SK-N-SH (cell line): ENCODE results near the gene DGKE.

Experiments
- CHD2 ChIP-seq: fragments of 150-350 bp; IDR thresholded peaks from 2 replicates; pipeline ENCODE4 v1.6.1; 2018; ENCODE audit warnings: low read length; ENCODE audit not compliant: partially characterized antibody
- EP300 ChIP-seq, 2 experiments: IDR thresholded peaks; 2 replicates each; pipeline versions ENCODE4 v1.4.0 to v1.6.1; 2012; ENCODE audit warnings: borderline replicate concordance in 1 of 2, low read depth in 1 of 2, low read length in 1 of 2
- FOSL2 ChIP-seq: IDR thresholded peaks from 2 replicates; pipeline ENCODE4 v1.4.0; 2012; ENCODE audit warnings: low read depth, mild to moderate bottlenecking, moderate library complexity, borderline replicate concordance
- FOXM1 ChIP-seq: IDR thresholded peaks from 2 replicates; pipeline ENCODE4 v1.4.0; 2012; ENCODE audit warnings: low read depth, mild to moderate bottlenecking
- GABPA ChIP-seq: IDR thresholded peaks from 2 replicates; pipeline ENCODE4 v1.4.0; 2012; ENCODE audit warnings: low read depth, mild to moderate bottlenecking
- POLR2AphosphoS5 ChIP-seq: IDR thresholded peaks from 2 replicates; pipeline ENCODE4 v1.6.1; 2012; ENCODE audit warnings: low read depth, low read length
- RCOR1 ChIP-seq: fragments of 150-350 bp; IDR thresholded peaks from 2 replicates; pipeline ENCODE4 v1.6.1; 2017; ENCODE audit warnings: antibody characterized with exemption, low read length
- SIN3A ChIP-seq: IDR thresholded peaks from 2 replicates; pipeline ENCODE4 v1.6.1; 2012; ENCODE audit warnings: low read depth, mild to moderate bottlenecking, low read length, moderate library complexity, borderline replicate concordance
- TF ChIP-seq, protein P1 (sequence below): fragments of 200-600 bp; sonication (generic); IDR thresholded peaks from 2 replicates; pipeline ENCODE4 v1.6.1; 2017; ENCODE audit warnings: antibody characterized with exemption, mild to moderate bottlenecking, moderate library complexity
- TF ChIP-seq, protein P2 (sequence below): IDR thresholded peaks from 2 replicates; pipeline ENCODE4 v1.4.0; 2012; ENCODE audit warnings: low read depth, borderline replicate concordance
- TF ChIP-seq, protein P3 (sequence below): IDR thresholded peaks from 2 replicates; pipeline ENCODE4; 2012
- TF ChIP-seq, protein P4 (sequence below): IDR thresholded peaks from 2 replicates; pipeline ENCODE4 v1.6.1; 2012; ENCODE audit warnings: mild to moderate bottlenecking, low read depth, low read length, moderate library complexity

DNA sequence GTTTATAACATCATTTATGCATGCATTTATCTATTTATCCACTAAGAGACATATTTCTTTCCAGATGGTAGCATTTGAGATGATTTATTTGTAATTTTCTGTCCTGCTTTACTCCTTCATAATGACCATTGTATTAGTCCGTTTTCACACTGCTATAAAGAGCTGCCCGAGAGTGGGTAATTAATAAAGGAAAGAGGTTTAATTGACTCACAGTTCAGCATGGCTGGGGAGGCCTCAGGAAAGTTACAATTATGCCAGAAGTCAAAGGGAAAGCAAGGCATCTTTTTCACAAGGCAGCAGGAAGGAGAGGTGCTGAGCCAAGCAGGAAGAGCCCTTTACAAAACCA lies 51.3 kb downstream of the DGKE start:
- TF ChIP-seq EP300 (IDR thresholded peaks at IDR 0.05; ENCODE audit: borderline replicate concordance in 1 of 2, low read depth in 1 of 2, low read length in 1 of 2) (no peak), RCOR1 (no peak), CHD2 (no peak), FOSL2 (no peak), FOXM1 (no peak), GABPA (no peak), POLR2AphosphoS5 (no peak), SIN3A (no peak)
- TF ChIP-seq, protein P1, sequence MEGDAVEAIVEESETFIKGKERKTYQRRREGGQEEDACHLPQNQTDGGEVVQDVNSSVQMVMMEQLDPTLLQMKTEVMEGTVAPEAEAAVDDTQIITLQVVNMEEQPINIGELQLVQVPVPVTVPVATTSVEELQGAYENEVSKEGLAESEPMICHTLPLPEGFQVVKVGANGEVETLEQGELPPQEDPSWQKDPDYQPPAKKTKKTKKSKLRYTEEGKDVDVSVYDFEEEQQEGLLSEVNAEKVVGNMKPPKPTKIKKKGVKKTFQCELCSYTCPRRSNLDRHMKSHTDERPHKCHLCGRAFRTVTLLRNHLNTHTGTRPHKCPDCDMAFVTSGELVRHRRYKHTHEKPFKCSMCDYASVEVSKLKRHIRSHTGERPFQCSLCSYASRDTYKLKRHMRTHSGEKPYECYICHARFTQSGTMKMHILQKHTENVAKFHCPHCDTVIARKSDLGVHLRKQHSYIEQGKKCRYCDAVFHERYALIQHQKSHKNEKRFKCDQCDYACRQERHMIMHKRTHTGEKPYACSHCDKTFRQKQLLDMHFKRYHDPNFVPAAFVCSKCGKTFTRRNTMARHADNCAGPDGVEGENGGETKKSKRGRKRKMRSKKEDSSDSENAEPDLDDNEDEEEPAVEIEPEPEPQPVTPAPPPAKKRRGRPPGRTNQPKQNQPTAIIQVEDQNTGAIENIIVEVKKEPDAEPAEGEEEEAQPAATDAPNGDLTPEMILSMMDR, result no peak
- TF ChIP-seq, protein P2, sequence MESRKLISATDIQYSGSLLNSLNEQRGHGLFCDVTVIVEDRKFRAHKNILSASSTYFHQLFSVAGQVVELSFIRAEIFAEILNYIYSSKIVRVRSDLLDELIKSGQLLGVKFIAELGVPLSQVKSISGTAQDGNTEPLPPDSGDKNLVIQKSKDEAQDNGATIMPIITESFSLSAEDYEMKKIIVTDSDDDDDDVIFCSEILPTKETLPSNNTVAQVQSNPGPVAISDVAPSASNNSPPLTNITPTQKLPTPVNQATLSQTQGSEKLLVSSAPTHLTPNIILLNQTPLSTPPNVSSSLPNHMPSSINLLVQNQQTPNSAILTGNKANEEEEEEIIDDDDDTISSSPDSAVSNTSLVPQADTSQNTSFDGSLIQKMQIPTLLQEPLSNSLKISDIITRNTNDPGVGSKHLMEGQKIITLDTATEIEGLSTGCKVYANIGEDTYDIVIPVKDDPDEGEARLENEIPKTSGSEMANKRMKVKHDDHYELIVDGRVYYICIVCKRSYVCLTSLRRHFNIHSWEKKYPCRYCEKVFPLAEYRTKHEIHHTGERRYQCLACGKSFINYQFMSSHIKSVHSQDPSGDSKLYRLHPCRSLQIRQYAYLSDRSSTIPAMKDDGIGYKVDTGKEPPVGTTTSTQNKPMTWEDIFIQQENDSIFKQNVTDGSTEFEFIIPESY, result no peak
- TF ChIP-seq, protein P3, sequence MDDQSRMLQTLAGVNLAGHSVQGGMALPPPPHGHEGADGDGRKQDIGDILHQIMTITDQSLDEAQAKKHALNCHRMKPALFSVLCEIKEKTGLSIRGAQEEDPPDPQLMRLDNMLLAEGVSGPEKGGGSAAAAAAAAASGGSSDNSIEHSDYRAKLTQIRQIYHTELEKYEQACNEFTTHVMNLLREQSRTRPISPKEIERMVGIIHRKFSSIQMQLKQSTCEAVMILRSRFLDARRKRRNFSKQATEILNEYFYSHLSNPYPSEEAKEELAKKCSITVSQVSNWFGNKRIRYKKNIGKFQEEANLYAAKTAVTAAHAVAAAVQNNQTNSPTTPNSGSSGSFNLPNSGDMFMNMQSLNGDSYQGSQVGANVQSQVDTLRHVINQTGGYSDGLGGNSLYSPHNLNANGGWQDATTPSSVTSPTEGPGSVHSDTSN, result no peak
- TF ChIP-seq, protein P4, sequence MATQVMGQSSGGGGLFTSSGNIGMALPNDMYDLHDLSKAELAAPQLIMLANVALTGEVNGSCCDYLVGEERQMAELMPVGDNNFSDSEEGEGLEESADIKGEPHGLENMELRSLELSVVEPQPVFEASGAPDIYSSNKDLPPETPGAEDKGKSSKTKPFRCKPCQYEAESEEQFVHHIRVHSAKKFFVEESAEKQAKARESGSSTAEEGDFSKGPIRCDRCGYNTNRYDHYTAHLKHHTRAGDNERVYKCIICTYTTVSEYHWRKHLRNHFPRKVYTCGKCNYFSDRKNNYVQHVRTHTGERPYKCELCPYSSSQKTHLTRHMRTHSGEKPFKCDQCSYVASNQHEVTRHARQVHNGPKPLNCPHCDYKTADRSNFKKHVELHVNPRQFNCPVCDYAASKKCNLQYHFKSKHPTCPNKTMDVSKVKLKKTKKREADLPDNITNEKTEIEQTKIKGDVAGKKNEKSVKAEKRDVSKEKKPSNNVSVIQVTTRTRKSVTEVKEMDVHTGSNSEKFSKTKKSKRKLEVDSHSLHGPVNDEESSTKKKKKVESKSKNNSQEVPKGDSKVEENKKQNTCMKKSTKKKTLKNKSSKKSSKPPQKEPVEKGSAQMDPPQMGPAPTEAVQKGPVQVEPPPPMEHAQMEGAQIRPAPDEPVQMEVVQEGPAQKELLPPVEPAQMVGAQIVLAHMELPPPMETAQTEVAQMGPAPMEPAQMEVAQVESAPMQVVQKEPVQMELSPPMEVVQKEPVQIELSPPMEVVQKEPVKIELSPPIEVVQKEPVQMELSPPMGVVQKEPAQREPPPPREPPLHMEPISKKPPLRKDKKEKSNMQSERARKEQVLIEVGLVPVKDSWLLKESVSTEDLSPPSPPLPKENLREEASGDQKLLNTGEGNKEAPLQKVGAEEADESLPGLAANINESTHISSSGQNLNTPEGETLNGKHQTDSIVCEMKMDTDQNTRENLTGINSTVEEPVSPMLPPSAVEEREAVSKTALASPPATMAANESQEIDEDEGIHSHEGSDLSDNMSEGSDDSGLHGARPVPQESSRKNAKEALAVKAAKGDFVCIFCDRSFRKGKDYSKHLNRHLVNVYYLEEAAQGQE, result no peak
